HEK293 (cell line): Measurements from ENCODE around the gene HOXB1.

ENCODE experiments used
- GLI2 ChIP-seq: fragments of 450-650 bp; formaldehyde crosslinking; IDR thresholded peaks from 2 replicates; pipeline ENCODE4; 2017; ENCODE audit warnings: missing biosample characterization, missing genetic modification characterization, low read depth, borderline replicate concordance
- GLIS2 ChIP-seq: fragments of 450-650 bp; formaldehyde crosslinking; IDR thresholded peaks from 2 replicates; pipeline ENCODE4 v1.5.1; 2016; ENCODE audit warnings: missing biosample characterization, missing genetic modification characterization
- HOXD13 ChIP-seq: sonication (generic); formaldehyde crosslinking; IDR thresholded peaks from 2 replicates; pipeline ENCODE4 v1.8.0; 2022; ENCODE audit warnings: missing genetic modification reagents, borderline replicate concordance
- SCRT1 ChIP-seq: fragments of 450-650 bp; formaldehyde crosslinking; IDR thresholded peaks from 2 replicates; pipeline ENCODE4 v1.5.1; 2016; ENCODE audit warnings: missing biosample characterization, missing genetic modification characterization, borderline replicate concordance
- TRIM28 ChIP-seq: IDR thresholded peaks from 2 replicates; pipeline ENCODE4 v1.6.1; 2011; ENCODE audit warnings: low read length, control low read depth, borderline replicate concordance
- YY1 ChIP-seq: fragments of 450-650 bp; formaldehyde crosslinking; IDR thresholded peaks from 2 replicates; pipeline ENCODE4 v1.5.1; 2018; ENCODE audit warnings: missing biosample characterization, missing genetic modification characterization
- ZBTB48 ChIP-seq: fragments of 450-650 bp; formaldehyde crosslinking; IDR thresholded peaks from 2 replicates; pipeline ENCODE4 v1.5.1; 2016; ENCODE audit warnings: missing biosample characterization, missing genetic modification characterization
- ZNF112 ChIP-seq: fragments of 450-650 bp; formaldehyde crosslinking; IDR thresholded peaks from 2 replicates; pipeline ENCODE4 v1.5.0; 2017; ENCODE audit warnings: missing biosample characterization, missing genetic modification characterization
- ZNF138 ChIP-seq: fragments of 450-650 bp; formaldehyde crosslinking; IDR thresholded peaks from 2 replicates; pipeline ENCODE4 v1.5.1; 2016; ENCODE audit warnings: missing biosample characterization, missing genetic modification characterization, borderline replicate concordance
- ZNF184 ChIP-seq: fragments of 450-650 bp; IDR thresholded peaks from 2 replicates; pipeline ENCODE4 v1.5.1; 2018; ENCODE audit warnings: missing biosample characterization, mild to moderate bottlenecking, missing genetic modification characterization
- ZNF221 ChIP-seq: fragments of 450-650 bp; formaldehyde crosslinking; IDR thresholded peaks from 2 replicates; pipeline ENCODE4 v1.5.1; 2017; ENCODE audit warnings: missing biosample characterization, missing genetic modification characterization, borderline replicate concordance
- ZNF24 ChIP-seq: fragments of 450-650 bp; formaldehyde crosslinking; IDR thresholded peaks from 2 replicates; pipeline ENCODE4 v1.5.1; 2016; ENCODE audit warnings: missing biosample characterization, missing genetic modification characterization
- ZNF366 ChIP-seq: fragments of 450-650 bp; formaldehyde crosslinking; conservative IDR thresholded peaks from 2 replicates; pipeline ENCODE4 v1.5.1; 2016; ENCODE audit warnings: missing biosample characterization, missing genetic modification characterization
- ZNF416 ChIP-seq: fragments of 450-650 bp; formaldehyde crosslinking; IDR thresholded peaks from 2 replicates; pipeline ENCODE4 v1.5.1; 2016; ENCODE audit warnings: missing biosample characterization, missing genetic modification characterization
- ZNF48 ChIP-seq: fragments of 450-650 bp; formaldehyde crosslinking; IDR thresholded peaks from 2 replicates; pipeline ENCODE4 v1.5.1; 2016; ENCODE audit warnings: missing biosample characterization, missing genetic modification characterization
- ZNF514 ChIP-seq: fragments of 450-650 bp; formaldehyde crosslinking; IDR thresholded peaks from 2 replicates; pipeline ENCODE4 v1.5.1; 2016; ENCODE audit warnings: missing biosample characterization, missing genetic modification characterization
- ZNF549 ChIP-seq: fragments of 450-650 bp; IDR thresholded peaks from 2 replicates; pipeline ENCODE4 v1.5.1; 2018; ENCODE audit warnings: missing biosample characterization, missing genetic modification characterization, mild to moderate bottlenecking, inconsistent platforms, moderate library complexity
- ZNF621 ChIP-seq: fragments of 450-650 bp; formaldehyde crosslinking; IDR thresholded peaks from 2 replicates; pipeline ENCODE4 v1.5.1; 2017; ENCODE audit warnings: missing biosample characterization, missing genetic modification characterization
- ZNF747 ChIP-seq: fragments of 450-650 bp; formaldehyde crosslinking; IDR thresholded peaks from 2 replicates; pipeline ENCODE4 v1.5.1; 2016; ENCODE audit warnings: missing biosample characterization, missing genetic modification characterization
- ZNF776 ChIP-seq: fragments of 450-650 bp; formaldehyde crosslinking; IDR thresholded peaks from 2 replicates; pipeline ENCODE4 v1.5.0; 2017; ENCODE audit warnings: missing biosample characterization, missing genetic modification characterization, borderline replicate concordance
- ZNF830 ChIP-seq: fragments of 450-650 bp; IDR thresholded peaks from 2 replicates; pipeline ENCODE4 v1.5.0; 2018; ENCODE audit warnings: missing biosample characterization, missing genetic modification characterization, low read depth, mild to moderate bottlenecking, moderate library complexity
- ZNF843 ChIP-seq: fragments of 450-650 bp; formaldehyde crosslinking; IDR thresholded peaks from 2 replicates; pipeline ENCODE4 v1.5.1; 2016; ENCODE audit warnings: missing biosample characterization, missing genetic modification characterization
- ZSCAN30 ChIP-seq: fragments of 450-650 bp; IDR thresholded peaks from 2 replicates; pipeline ENCODE4 v1.5.1; 2018; ENCODE audit warnings: missing biosample characterization, mild to moderate bottlenecking, missing genetic modification characterization, moderate library complexity
- TF ChIP-seq, protein P1 (sequence below): IDR thresholded peaks from 2 replicates; pipeline ENCODE4 v1.6.1; 2011; ENCODE audit warnings: mild to moderate bottlenecking, low read depth, low read length, borderline replicate concordance
- TF ChIP-seq, protein P2 (sequence below): fragments of 450-650 bp; formaldehyde crosslinking; IDR thresholded peaks from 2 replicates; pipeline ENCODE4 v1.5.1; 2016; ENCODE audit warnings: missing biosample characterization, missing genetic modification characterization
- TF ChIP-seq, protein P3 (sequence below): fragments of 450-650 bp; IDR thresholded peaks from 2 replicates; pipeline ENCODE4 v1.5.1; 2018; ENCODE audit warnings: missing biosample characterization, mild to moderate bottlenecking, missing genetic modification characterization
- TF ChIP-seq, protein P4 (sequence below): fragments of 450-650 bp; formaldehyde crosslinking; IDR thresholded peaks from 2 replicates; pipeline ENCODE4 v1.5.1; 2017; ENCODE audit warnings: missing biosample characterization, mild to moderate bottlenecking, missing genetic modification characterization, moderate library complexity
- TF ChIP-seq, protein P5 (sequence below): fragments of 450-650 bp; formaldehyde crosslinking; IDR thresholded peaks from 2 replicates; pipeline ENCODE4 v1.5.1; 2017; ENCODE audit warnings: missing biosample characterization, missing genetic modification characterization
- TF ChIP-seq, protein P6 (sequence below): fragments of 450-650 bp; formaldehyde crosslinking; IDR thresholded peaks from 2 replicates; pipeline ENCODE4 v1.5.1; 2016; ENCODE audit warnings: missing biosample characterization, missing genetic modification characterization

HOXB1 gene

DNA sequence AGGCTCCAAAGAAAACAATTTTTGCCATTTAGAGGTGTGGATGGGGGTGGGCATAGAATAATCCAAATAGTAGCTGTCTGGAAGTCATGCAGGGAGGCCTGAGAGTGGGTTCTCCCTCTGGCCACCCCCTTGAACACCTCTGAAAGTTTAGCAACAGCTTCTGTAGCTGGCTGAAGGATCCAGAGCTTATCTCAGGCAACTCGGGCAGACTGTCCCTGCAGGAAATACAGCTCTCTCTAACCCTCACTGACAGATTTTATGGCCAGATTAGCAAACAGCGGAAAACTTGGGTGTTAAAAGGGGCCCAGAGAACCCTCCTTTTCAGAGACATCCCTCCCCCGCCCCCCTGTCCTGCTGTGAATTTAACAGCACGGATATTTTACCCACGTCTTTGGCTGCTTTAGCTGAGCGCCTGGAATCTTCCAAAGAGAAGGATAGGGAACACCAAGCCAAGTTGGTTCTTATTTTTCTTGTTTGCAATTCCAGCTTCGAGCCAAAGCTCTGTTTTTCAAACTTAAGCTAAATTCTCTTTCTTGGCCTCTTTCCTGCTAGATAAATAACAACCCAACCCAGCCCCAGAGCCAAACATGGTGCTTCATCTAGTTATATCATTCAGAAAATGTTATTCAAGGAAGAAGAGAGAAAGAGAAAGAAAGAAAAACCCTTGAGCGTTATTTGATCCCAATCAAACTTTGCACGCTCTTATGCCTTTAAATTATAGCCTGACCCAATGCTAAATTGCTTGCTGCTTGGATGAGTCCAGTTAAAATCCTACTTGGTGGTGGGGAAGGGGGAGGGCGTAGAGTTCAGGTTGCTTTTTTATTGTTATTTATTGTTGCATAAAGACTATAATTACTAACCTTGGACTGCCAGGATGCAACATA is 16.4 kb upstream of the HOXB1 start (continued):
- TF ChIP-seq ZNF514 (tag by site-specific recombination) (no peak), TRIM28 (no peak), ZNF621 (tag by site-specific recombination) (no peak), YY1 (tag by site-specific recombination) (no peak), ZNF416 (no peak), ZSCAN30 (peak; percentile 95), ZBTB48 (tag by site-specific recombination) (no peak; the same call in 1 of the 2 replicates), ZNF48 (tag by site-specific recombination) (no peak), GLIS2 (tag by site-specific recombination) (peak; percentile 14; the same call in 1 of the 2 replicates), ZNF366 (peak; percentile 62), HOXD13 (CRISPR knock-in tag) (no peak), ZNF549 (tag by site-specific recombination) (no peak), ZNF843 (peak; percentile 92), ZNF112 (tag by site-specific recombination) (no peak), ZNF776 (tag by site-specific recombination) (no peak), ZNF184 (tag by site-specific recombination) (no peak; the same call in 1 of the 2 replicates), ZNF24 (tag by site-specific recombination) (peak; percentile 88), ZNF221 (tag by site-specific recombination) (no peak), ZNF747 (tag by site-specific recombination) (no peak), SCRT1 (tag by site-specific recombination) (no peak), GLI2 (tag by site-specific recombination) (peak; percentile 68; the same call in 1 of the 2 replicates), ZNF138 (tag by site-specific recombination) (no peak), ZNF830 (no peak)
- TF ChIP-seq, protein P1, sequence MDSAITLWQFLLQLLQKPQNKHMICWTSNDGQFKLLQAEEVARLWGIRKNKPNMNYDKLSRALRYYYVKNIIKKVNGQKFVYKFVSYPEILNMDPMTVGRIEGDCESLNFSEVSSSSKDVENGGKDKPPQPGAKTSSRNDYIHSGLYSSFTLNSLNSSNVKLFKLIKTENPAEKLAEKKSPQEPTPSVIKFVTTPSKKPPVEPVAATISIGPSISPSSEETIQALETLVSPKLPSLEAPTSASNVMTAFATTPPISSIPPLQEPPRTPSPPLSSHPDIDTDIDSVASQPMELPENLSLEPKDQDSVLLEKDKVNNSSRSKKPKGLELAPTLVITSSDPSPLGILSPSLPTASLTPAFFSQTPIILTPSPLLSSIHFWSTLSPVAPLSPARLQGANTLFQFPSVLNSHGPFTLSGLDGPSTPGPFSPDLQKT, result no peak
- TF ChIP-seq, protein P2, sequence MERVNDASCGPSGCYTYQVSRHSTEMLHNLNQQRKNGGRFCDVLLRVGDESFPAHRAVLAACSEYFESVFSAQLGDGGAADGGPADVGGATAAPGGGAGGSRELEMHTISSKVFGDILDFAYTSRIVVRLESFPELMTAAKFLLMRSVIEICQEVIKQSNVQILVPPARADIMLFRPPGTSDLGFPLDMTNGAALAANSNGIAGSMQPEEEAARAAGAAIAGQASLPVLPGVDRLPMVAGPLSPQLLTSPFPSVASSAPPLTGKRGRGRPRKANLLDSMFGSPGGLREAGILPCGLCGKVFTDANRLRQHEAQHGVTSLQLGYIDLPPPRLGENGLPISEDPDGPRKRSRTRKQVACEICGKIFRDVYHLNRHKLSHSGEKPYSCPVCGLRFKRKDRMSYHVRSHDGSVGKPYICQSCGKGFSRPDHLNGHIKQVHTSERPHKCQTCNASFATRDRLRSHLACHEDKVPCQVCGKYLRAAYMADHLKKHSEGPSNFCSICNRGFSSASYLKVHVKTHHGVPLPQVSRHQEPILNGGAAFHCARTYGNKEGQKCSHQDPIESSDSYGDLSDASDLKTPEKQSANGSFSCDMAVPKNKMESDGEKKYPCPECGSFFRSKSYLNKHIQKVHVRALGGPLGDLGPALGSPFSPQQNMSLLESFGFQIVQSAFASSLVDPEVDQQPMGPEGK (tag by site-specific recombination), result peak; percentile 75
- TF ChIP-seq, protein P3, sequence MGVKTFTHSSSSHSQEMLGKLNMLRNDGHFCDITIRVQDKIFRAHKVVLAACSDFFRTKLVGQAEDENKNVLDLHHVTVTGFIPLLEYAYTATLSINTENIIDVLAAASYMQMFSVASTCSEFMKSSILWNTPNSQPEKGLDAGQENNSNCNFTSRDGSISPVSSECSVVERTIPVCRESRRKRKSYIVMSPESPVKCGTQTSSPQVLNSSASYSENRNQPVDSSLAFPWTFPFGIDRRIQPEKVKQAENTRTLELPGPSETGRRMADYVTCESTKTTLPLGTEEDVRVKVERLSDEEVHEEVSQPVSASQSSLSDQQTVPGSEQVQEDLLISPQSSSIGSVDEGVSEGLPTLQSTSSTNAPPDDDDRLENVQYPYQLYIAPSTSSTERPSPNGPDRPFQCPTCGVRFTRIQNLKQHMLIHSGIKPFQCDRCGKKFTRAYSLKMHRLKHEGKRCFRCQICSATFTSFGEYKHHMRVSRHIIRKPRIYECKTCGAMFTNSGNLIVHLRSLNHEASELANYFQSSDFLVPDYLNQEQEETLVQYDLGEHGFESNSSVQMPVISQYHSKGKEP (tag by site-specific recombination), result peak; percentile 84
- TF ChIP-seq, protein P4, sequence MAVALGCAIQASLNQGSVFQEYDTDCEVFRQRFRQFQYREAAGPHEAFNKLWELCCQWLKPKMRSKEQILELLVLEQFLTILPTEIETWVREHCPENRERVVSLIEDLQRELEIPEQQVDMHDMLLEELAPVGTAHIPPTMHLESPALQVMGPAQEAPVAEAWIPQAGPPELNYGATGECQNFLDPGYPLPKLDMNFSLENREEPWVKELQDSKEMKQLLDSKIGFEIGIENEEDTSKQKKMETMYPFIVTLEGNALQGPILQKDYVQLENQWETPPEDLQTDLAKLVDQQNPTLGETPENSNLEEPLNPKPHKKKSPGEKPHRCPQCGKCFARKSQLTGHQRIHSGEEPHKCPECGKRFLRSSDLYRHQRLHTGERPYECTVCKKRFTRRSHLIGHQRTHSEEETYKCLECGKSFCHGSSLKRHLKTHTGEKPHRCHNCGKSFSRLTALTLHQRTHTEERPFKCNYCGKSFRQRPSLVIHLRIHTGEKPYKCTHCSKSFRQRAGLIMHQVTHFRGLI (tag by site-specific recombination), result no peak
- TF ChIP-seq, protein P5, sequence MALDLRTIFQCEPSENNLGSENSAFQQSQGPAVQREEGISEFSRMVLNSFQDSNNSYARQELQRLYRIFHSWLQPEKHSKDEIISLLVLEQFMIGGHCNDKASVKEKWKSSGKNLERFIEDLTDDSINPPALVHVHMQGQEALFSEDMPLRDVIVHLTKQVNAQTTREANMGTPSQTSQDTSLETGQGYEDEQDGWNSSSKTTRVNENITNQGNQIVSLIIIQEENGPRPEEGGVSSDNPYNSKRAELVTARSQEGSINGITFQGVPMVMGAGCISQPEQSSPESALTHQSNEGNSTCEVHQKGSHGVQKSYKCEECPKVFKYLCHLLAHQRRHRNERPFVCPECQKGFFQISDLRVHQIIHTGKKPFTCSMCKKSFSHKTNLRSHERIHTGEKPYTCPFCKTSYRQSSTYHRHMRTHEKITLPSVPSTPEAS (tag by site-specific recombination), result no peak
- TF ChIP-seq, protein P6, sequence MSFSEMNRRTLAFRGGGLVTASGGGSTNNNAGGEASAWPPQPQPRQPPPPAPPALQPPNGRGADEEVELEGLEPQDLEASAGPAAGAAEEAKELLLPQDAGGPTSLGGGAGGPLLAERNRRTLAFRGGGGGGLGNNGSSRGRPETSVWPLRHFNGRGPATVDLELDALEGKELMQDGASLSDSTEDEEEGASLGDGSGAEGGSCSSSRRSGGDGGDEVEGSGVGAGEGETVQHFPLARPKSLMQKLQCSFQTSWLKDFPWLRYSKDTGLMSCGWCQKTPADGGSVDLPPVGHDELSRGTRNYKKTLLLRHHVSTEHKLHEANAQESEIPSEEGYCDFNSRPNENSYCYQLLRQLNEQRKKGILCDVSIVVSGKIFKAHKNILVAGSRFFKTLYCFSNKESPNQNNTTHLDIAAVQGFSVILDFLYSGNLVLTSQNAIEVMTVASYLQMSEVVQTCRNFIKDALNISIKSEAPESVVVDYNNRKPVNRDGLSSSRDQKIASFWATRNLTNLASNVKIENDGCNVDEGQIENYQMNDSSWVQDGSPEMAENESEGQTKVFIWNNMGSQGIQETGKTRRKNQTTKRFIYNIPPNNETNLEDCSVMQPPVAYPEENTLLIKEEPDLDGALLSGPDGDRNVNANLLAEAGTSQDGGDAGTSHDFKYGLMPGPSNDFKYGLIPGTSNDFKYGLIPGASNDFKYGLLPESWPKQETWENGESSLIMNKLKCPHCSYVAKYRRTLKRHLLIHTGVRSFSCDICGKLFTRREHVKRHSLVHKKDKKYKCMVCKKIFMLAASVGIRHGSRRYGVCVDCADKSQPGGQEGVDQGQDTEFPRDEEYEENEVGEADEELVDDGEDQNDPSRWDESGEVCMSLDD, result no peak
